Stimulated activated CD4-positive, alpha-beta T cell treated with anti-CD3 and anti-CD28 coated beads, Interleukin-2, amount 100 ng/mL, for 24 hours (primary cell): ENCODE data around the gene AOC3.
"Not testable (repeated sequence)": the region's sequence is repeated elsewhere in the genome, so short reads cannot be mapped to it uniquely, and the experiment has no call there.

Source experiments
- DNase-seq, 2 donors: peaks; one replicate each; pipeline ENCODE4 v3.0.0-alpha.2; 2020

The AOC3 gene

DNA sequence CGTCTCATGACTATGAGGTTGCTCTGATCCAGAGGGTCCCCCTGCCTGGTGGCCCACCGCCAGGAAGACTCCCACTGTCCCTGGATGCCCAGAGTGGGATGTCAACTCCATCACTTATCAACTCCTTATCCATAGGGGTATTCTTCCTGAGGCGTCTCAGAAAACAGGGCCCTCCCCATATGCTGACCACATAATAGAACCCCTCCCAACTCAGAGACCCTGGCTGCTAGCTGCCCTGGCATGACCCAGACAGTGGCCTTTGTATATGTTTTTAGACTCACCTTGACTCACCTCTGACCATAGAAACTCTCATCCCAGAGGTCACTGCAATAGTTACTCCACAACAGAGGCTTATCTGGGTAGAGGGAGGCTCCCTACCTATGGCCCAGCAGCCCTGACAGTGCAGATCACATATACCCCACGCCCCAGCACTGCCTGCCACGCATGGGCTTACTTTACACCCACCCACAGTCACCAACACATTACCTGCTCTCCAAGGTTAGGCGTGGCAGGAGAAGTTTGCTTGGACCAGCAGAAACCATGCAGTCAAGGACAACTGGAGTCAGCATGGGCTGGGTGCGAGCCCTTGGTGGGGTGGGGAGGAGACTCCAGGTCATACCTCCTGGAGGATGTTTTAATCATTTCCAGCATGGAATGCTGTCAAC lies 47.3 kb downstream of the AOC3 start:
- DNase-seq: no peak

DNA sequence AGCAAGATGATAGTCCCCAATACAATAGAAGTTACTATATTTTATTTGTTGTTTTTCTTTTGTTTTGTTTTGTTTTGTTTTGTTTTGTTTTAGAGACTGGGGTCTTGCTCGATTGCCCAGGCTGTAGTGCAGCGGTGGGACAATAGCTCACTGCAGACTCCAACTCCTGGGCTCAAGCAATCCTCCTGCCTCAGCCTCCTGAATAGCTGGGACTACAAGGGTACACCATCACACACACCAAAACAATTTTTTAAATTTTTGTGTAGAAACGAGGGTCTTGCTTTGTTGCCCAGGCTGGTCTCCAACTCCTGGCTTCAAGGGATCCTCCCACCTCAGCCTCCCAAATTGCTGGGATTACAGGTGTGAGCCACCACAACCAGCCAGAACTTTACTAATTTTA lies 49.0 kb downstream of the AOC3 start:
- not testable (repeated sequence) for DNase-seq

DNA sequence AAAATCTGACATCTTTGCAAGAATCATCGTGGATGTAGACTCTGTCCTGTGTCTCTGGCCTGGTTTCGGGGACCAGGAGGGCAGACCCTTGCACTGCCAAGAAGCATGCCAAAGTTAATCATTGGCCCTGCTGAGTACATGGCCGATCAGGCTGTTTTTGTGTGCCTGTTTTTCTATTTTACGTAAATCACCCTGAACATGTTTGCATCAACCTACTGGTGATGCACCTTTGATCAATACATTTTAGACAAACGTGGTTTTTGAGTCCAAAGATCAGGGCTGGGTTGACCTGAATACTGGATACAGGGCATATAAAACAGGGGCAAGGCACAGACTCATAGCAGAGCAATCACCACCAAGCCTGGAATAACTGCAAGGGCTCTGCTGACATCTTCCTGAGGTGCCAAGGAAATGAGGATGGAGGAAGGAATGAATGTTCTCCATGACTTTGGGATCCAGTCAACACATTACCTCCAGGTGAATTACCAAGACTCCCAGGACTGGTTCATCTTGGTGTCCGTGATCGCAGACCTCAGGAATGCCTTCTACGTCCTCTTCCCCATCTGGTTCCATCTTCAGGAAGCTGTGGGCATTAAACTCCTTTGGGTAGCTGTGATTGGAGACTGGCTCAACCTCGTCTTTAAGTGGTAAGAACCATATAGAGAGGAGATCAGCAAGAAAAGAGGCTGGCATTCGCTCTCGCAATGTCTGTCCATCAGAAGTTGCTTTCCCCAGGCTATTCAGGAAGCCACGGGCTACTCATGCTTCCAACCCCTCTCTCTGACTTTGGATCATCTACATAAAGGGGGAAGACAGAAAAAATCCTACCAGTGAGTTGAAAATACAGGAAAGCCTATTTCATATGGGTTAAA lies 49.7 kb downstream of the AOC3 start, which contains the start of gene G6PC1:
G6PC1 (plus strand) TSS at position 340 of the 872 bp plus-strand sequence; CDS start at position 418, 78 bp downstream.
- no peak for DNase-seq

DNA sequence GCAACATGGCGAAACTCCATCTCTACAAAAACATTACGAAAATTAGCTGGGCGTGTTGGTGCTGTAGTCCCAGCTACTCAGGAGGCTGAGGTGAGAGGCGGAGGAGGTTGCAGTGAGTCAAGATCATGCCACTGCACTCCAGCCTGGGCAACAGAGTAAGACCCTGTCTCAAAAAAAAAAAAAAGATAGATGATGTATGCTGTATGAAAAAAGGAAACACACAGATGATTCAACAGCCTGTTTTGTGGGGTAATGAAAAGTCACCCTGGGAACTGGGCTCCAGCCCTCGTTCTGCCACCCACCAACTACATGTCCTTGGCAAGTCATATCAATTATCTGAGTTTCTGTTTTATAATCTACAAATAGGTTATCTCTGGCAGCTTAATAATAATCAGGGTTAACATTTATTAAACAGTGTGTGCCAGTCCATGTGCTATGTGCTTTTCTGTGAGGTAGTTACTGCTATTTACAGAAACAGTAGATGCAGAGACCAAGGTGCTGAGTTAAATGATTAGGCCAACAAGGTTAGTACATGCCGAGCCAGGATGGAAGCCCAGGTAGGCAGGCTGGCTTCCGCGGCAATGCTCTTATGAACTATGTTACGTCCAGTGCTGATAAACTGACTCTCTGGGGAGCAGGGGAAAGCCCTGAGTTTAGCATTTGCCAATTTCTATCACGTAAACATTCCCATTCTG lies 50.7 kb downstream of the AOC3 start:
- DNase-seq: no peak

DNA sequence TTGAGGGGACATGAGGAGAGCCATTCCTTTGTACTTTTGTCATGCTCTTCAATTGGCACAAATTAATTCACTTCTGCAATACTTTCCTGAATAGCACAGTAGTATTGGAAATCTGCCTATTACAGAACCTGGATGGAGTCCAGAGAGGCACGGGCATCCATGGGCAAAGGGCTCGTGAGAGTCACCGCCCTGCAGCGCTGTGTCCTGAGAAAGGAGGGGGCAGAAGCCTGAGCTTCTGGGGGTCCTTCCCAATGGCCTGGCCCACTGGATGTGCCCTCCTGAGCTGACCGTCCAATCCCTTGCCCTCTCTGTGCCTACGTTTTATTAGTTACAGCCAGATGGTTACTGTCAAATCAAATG lies 53.1 kb downstream of the AOC3 start:
- no peak for DNase-seq

DNA sequence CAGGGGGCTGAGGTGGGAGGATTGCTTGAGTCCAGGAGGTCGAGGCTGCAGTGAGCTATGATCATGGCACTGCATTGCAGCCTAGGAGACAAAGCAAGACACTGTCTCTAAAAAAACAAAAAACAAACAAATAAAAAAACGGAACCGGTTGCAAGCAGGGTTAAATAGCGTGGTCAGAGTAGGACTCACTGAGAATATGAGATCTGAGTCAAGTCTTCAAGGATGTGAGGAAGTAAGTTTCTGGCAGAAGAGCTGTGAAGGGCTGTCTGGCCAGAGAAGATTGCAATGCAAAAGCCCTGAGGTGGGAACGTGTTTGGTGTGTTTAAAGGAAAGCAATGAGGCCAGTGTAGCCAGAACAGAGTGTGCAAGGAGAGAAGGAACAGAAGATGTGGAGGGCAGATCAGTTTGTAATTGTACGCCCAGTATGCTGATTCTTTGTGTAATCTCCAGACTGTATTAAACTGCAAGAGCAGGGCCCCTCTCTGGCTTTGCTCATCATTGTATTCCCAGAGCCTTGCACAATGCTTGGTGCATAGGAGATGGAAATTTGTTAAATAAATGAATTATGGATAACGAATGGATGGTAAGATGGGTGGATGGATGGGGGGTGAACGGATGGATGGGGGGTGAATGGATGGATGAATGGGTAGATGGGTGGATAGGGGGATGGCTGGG lies 55.9 kb downstream of the AOC3 start:
- DNase-seq: no peak
